Peyer's patch (tissue), 4 donors: ENCODE data around the gene TPPP3.

Source experiments
- CTCF ChIP-seq, 6 experiments: fragments of 450-650 bp in 4 of 6; fragments of 200-600 bp in 2 of 6; sonication (generic) in 1 of 6; IDR thresholded peaks; one replicate each; pipeline ENCODE4 v1.5.1; 2017 to 2019; ENCODE audit warnings: antibody characterized with exemption in 6 of 6, mild to moderate bottlenecking in 3 of 6, moderate library complexity in 1 of 6
- POLR2A ChIP-seq, 2 donors: fragments of 450-650 bp; IDR thresholded peaks; one replicate each; pipeline ENCODE4 v1.5.1; 2017; ENCODE audit warnings: antibody characterized with exemption in 2 of 2, mild to moderate bottlenecking in 2 of 2, moderate library complexity in 2 of 2

GRCh38 chr16:67438098-67438791, 44.9 kb upstream of the TPPP3 start:
- TF ChIP-seq POLR2A (IDR thresholded peaks at IDR 0.05) (no peak), CTCF (IDR thresholded peaks at IDR 0.05) (no peak)
